GM12872 (cell line): ENCODE measurements around the gene CD44.

Source experiments
- CTCF ChIP-seq: IDR thresholded peaks from 3 replicates; pipeline ENCODE4 v1.5.1; 2011; ENCODE audit warnings: low read depth, mild to moderate bottlenecking, low read length, moderate library complexity; ENCODE audit not compliant: insufficient read depth

The CD44 gene

GRCh38 chr11:35143297-35144135 is 4.5 kb downstream of the CD44 start:
- TF ChIP-seq CTCF, result no peak

- no peak for TF ChIP-seq CTCF
These were observed 5.3 kb downstream of the CD44 start for GRCh38 chr11:35144136-35144741.

GRCh38 chr11:35144806-35145205 is 5.8 kb downstream of the CD44 start:
- no peak for TF ChIP-seq CTCF

GRCh38 chr11:35145271-35145670 is 6.3 kb downstream of the CD44 start:
- peak; percentile 33; the same call in 2 of the 3 replicates for TF ChIP-seq CTCF

- TF ChIP-seq CTCF, result no peak
These were observed 7.1 kb downstream of the CD44 start for GRCh38 chr11:35146074-35146521.

GRCh38 chr11:35146711-35147110 is 7.7 kb downstream of the CD44 start:
- TF ChIP-seq CTCF, result no peak

- TF ChIP-seq CTCF, result no peak
These were observed 8.3 kb downstream of the CD44 start for GRCh38 chr11:35147235-35147634.
